Panc1 (cell line): ENCODE results near the gene MRPL24. TPM values are rescaled to one million over a fixed set of nuclear protein-coding genes. Genes with fewer than 3 reads are reported as not detected.
A peak's percentile ranks its signal among the peaks of the same experiment; 100 is the strongest.

ENCODE experiments used
- ATAC-seq: fragments of 200-7000 bp; cut with Tn5 transposase; 2 replicates; pipeline ENCODE4 v1.9.1; 2020; ENCODE audit warnings: mild to moderate bottlenecking, moderate library complexity
- BruUV-seq: library from RNA; stranded (reverse); fragments of 400-500 nt; replicated peaks from 2 replicates; lab custom pipeline; 2021; lab: Mats Ljungman, UMichigan
- CTCF ChIA-PET: fragments of 300-600 bp; sonication (Branson Sonifier 250); formaldehyde crosslinking; loops from one replicate; lab custom pipeline; 2022; ENCODE audit warnings: antibody characterized with exemption; lab: Charles Lee
- POLR2A ChIA-PET: fragments of 300-600 bp; sonication (Branson Sonifier 250); formaldehyde crosslinking; loops from one replicate; lab custom pipeline; 2022; ENCODE audit warnings: antibody characterized with exemption; lab: Charles Lee
- DNase-seq: peaks from one replicate; pipeline ENCODE4 v3.0.0-alpha.2; 2010; ENCODE audit warnings: low read depth, low spot score
- H3K27ac ChIP-seq: 2 replicates; pipeline ENCODE4 v1.5.1; 2011; ENCODE audit warnings: mild to moderate bottlenecking, low read length, inconsistent platforms
- H3K27me3 ChIP-seq: fragments of 200-500 bp; sonication (Bioruptor generic); 2 replicates; pipeline ENCODE4 v1.6.0; 2014; ENCODE audit warnings: low read length, inconsistent platforms; ENCODE audit not compliant: control insufficient read depth, insufficient read depth
- H3K36me3 ChIP-seq: fragments of 200-500 bp; sonication (Bioruptor generic); 2 replicates; pipeline ENCODE4 v1.5.1; 2014; ENCODE audit warnings: inconsistent platforms, mild to moderate bottlenecking, low read length, moderate library complexity; ENCODE audit not compliant: control insufficient read depth, insufficient read depth
- H3K4me1 ChIP-seq: 2 replicates; pipeline ENCODE4 v1.5.1; 2011; ENCODE audit warnings: inconsistent platforms, mild to moderate bottlenecking, low read length, moderate library complexity; ENCODE audit not compliant: control insufficient read depth, insufficient read depth
- H3K4me3 ChIP-seq, 2 experiments: 2 replicates each; pipeline ENCODE4 v1.5.1; 2011 to 2012; ENCODE audit warnings: low read depth in 2 of 2, low read length in 2 of 2, mild to moderate bottlenecking in 2 of 2, inconsistent platforms in 1 of 2, moderate library complexity in 1 of 2
- H3K9me3 ChIP-seq: fragments of 200-500 bp; sonication (Bioruptor generic); 2 replicates; pipeline ENCODE4 v1.5.1; 2014; ENCODE audit warnings: low read depth, mild to moderate bottlenecking, inconsistent platforms, low read length, moderate library complexity; ENCODE audit not compliant: control insufficient read depth, insufficient read depth
- POLR2AphosphoS5 ChIP-seq: IDR thresholded peaks from 2 replicates; pipeline ENCODE4 v1.6.1; 2012; ENCODE audit warnings: mild to moderate bottlenecking, low read depth, low read length, moderate library complexity
- SIN3A ChIP-seq: IDR thresholded peaks from 2 replicates; pipeline ENCODE4 v1.6.1; 2012; ENCODE audit warnings: low read depth, mild to moderate bottlenecking, low read length, moderate library complexity, borderline replicate concordance; ENCODE audit not compliant: insufficient read depth
- TCF7L2 ChIP-seq: IDR thresholded peaks from 2 replicates; pipeline ENCODE4 v1.6.1; 2011; ENCODE audit warnings: mild to moderate bottlenecking, low read depth, low read length, inconsistent platforms
- in situ Hi-C: cut with HindIII; loops from 2 replicates; pipeline ENCODE4 v1.10.0; 2016; ENCODE audit warnings: low sequenced_read_pairs, low pct_unique_long_range_greater_than_20kb
- intact Hi-C: fragments of 100-400 bp; cut with micrococcal nuclease; formaldehyde crosslinking; loops from one replicate; pipeline ENCODE4 v1.10.0; 2022; ENCODE audit not compliant: unreplicated experiment
- total RNA-seq: library from RNA; stranded (reverse); gene quantifications from one replicate; pipeline ENCODE4 v1.2.1, GENCODE V29; 2021; ENCODE audit not compliant: unreplicated experiment
- TF ChIP-seq, protein P1 (sequence below): fragments of 450-650 bp; IDR thresholded peaks from 2 replicates; pipeline ENCODE4 v1.5.1; 2017; ENCODE audit warnings: mild to moderate bottlenecking
- TF ChIP-seq, protein P2 (sequence below), 2 experiments: IDR thresholded peaks; 2 replicates each; pipeline ENCODE4 v1.6.1; 2011 to 2012; ENCODE audit warnings: low read depth in 2 of 2, control low read depth in 1 of 2, low read length in 1 of 2, mild to moderate bottlenecking in 1 of 2, moderate library complexity in 1 of 2; ENCODE audit not compliant: insufficient read depth in 1 of 2

MRPL24 gene
- total RNA-seq, 1 experiment from 2014 or later = 80.4 TPM

DNA sequence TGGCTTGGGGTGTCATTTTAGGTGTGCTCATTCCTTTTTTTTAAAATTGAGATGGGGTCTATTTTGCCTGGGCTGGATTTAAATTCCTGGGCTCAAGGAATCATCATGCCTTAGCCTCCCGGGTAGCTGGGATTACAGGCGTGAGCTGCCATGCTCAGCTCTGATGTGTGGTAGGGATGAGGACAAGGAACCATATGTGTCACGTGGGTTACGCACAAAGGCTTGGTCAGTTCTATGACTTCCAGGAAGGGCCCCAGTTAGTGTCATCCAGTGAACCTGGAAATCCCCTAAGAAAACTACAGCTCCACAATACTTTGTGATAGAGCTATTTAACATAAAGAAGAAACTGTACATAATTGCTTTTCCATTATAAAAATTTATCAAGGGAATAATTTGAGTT is 19.4 kb downstream of the MRPL24 start:
- intact Hi-C loops = no loop called here
- ChIA-PET POLR2A (interaction anchor here (0.5 to 0.6 kb wide), 2 partner anchors 9 to 84 kb away, joined by 3 read pairs; no protein-coding TSS in a partner anchor), CTCF (interaction anchor here (0.8 to 1.1 kb wide), 3 partner anchors 10 to 32 kb away, joined by 5 to 13 read pairs (median 5); partner anchors contain the start of gene CRABP2)
- DNase-seq (no peak), ATAC-seq (no peak)
- TF ChIP-seq TCF7L2 (no peak), SIN3A (no peak)
- TF ChIP-seq, protein P1, sequence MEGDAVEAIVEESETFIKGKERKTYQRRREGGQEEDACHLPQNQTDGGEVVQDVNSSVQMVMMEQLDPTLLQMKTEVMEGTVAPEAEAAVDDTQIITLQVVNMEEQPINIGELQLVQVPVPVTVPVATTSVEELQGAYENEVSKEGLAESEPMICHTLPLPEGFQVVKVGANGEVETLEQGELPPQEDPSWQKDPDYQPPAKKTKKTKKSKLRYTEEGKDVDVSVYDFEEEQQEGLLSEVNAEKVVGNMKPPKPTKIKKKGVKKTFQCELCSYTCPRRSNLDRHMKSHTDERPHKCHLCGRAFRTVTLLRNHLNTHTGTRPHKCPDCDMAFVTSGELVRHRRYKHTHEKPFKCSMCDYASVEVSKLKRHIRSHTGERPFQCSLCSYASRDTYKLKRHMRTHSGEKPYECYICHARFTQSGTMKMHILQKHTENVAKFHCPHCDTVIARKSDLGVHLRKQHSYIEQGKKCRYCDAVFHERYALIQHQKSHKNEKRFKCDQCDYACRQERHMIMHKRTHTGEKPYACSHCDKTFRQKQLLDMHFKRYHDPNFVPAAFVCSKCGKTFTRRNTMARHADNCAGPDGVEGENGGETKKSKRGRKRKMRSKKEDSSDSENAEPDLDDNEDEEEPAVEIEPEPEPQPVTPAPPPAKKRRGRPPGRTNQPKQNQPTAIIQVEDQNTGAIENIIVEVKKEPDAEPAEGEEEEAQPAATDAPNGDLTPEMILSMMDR = no peak
- TF ChIP-seq, protein P2, sequence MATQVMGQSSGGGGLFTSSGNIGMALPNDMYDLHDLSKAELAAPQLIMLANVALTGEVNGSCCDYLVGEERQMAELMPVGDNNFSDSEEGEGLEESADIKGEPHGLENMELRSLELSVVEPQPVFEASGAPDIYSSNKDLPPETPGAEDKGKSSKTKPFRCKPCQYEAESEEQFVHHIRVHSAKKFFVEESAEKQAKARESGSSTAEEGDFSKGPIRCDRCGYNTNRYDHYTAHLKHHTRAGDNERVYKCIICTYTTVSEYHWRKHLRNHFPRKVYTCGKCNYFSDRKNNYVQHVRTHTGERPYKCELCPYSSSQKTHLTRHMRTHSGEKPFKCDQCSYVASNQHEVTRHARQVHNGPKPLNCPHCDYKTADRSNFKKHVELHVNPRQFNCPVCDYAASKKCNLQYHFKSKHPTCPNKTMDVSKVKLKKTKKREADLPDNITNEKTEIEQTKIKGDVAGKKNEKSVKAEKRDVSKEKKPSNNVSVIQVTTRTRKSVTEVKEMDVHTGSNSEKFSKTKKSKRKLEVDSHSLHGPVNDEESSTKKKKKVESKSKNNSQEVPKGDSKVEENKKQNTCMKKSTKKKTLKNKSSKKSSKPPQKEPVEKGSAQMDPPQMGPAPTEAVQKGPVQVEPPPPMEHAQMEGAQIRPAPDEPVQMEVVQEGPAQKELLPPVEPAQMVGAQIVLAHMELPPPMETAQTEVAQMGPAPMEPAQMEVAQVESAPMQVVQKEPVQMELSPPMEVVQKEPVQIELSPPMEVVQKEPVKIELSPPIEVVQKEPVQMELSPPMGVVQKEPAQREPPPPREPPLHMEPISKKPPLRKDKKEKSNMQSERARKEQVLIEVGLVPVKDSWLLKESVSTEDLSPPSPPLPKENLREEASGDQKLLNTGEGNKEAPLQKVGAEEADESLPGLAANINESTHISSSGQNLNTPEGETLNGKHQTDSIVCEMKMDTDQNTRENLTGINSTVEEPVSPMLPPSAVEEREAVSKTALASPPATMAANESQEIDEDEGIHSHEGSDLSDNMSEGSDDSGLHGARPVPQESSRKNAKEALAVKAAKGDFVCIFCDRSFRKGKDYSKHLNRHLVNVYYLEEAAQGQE (IDR thresholded peaks at IDR 0.05; ENCODE audit: insufficient read depth in 1 of 2, low read depth in 2 of 2, low read length in 1 of 2) = no peak
- peaks cover 23% of the 10 kb centered on the region for H3K4me1 ChIP-seq
- BruUV-seq = no TSS peak
- peaks cover 17% of the 10 kb centered on the region for H3K36me3 ChIP-seq
- no peak overlapping the region for H3K4me3 ChIP-seq
- H3K27ac ChIP-seq = peak overlapping the region; percentile 60
- no peaks in the 10 kb centered on the region for H3K9me3 ChIP-seq
- in situ Hi-C loops = no loop called here
- no peaks in the 10 kb centered on the region for H3K27me3 ChIP-seq

DNA sequence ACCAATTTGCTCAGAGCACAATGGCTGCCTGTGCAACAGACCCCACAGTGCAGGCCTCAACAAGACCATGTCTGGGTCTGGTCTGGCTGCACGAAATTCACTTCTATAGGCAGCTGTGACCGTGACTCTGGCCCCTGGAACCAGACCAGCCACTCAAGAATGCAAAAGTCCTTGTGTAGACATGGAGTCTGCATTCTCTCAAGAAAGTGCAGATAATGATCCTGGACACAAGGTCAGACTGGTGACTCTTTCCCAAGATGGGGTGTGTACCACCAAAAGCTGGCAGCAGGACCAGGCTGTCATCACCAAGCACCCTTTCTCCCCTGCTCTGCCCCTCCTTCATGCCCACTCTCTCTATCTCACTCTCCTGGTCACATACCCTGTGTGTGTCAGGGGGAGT is 19.8 kb downstream of the MRPL24 start:
- in situ Hi-C loops = no loop called here
- ATAC-seq (no peak), DNase-seq (no peak)
- H3K9me3 ChIP-seq = no peaks in the 10 kb centered on the region
- H3K4me1 ChIP-seq = peaks cover 23% of the 10 kb centered on the region
- peak overlapping the region; percentile 60 for H3K27ac ChIP-seq
- H3K4me3 ChIP-seq = no peak overlapping the region
- TF ChIP-seq, protein P1 = no peak
- no peak for TF ChIP-seq POLR2AphosphoS5
- TF ChIP-seq SIN3A = no peak
- TF ChIP-seq TCF7L2 = no peak
- TF ChIP-seq, protein P2 (IDR thresholded peaks at IDR 0.05; ENCODE audit: insufficient read depth in 1 of 2, low read depth in 2 of 2, low read length in 1 of 2) = no peak
- POLR2A ChIA-PET = no interaction called here
- intact Hi-C loops = no loop called here
- no peaks in the 10 kb centered on the region for H3K27me3 ChIP-seq
- BruUV-seq = no TSS peak
- H3K36me3 ChIP-seq = peaks cover 17% of the 10 kb centered on the region
- CTCF ChIA-PET = interaction anchor here (1.0 to 1.9 kb wide), 3 partner anchors 16 to 32 kb away, joined by 5 to 13 read pairs (median 10); partner anchors contain the start of gene CRABP2
